Measurements from ENCODE around the gene NXPH4. TPM values are rescaled to one million over a fixed set of nuclear protein-coding genes. Genes with fewer than 3 reads are reported as not detected.
A peak's percentile ranks its signal among the peaks of the same experiment; 100 is the strongest.

The NXPH4 gene
- polyA plus RNA-seq, 1 donor from 2014 or later, result 8.3 TPM

GRCh38 chr12:57234233-57234570 lies 17.6 kb downstream of the NXPH4 start:
- H3K27ac Mint-ChIP-seq, result peak overlapping the region; percentile 90 to 96 (median 95)
- peaks cover 24% of the 10 kb centered on the region for H3K27me3 Mint-ChIP-seq
- H3K4me3 Mint-ChIP-seq, result peak overlapping the region; percentile 73 to 94 (median 86)
- no peaks in the 10 kb centered on the region for H3K9me3 Mint-ChIP-seq
- H3K4me1 Mint-ChIP-seq, result peaks cover 34 to 52% (median 42%) of the 10 kb centered on the region in 3 donors
- peaks cover 8% of the 10 kb centered on the region for H3K36me3 Mint-ChIP-seq

- peaks cover 27% of the 10 kb centered on the region for H3K27me3 Mint-ChIP-seq
- H3K4me3 Mint-ChIP-seq, result peak overlapping the region; percentile 73 to 94 (median 86)
- H3K4me1 Mint-ChIP-seq, result peaks cover 33 to 49% (median 42%) of the 10 kb centered on the region in 3 donors
- no peaks in the 10 kb centered on the region for H3K9me3 Mint-ChIP-seq
- peaks cover 8% of the 10 kb centered on the region for H3K36me3 Mint-ChIP-seq
- peak overlapping the region; percentile 90 to 96 (median 95) for H3K27ac Mint-ChIP-seq
Observed at GRCh38 chr12:57234571-57235016, 18.0 kb downstream of the NXPH4 start.

- Mint-ChIP-seq H3K4me3 (peak overlapping the region; percentile 60 to 94 (median 86)), H3K36me3 (peaks cover 8% of the 10 kb centered on the region), H3K27ac (peak overlapping the region; percentile 90 to 96 (median 95)), H3K27me3 (peaks cover 27% of the 10 kb centered on the region), H3K4me1 (peaks cover 32 to 50% (median 44%) of the 10 kb centered on the region in 3 donors), H3K9me3 (no peaks in the 10 kb centered on the region)
Observed at GRCh38 chr12:57235017-57235727, 18.6 kb downstream of the NXPH4 start.

GRCh38 chr12:57235728-57236131 lies 19.1 kb downstream of the NXPH4 start:
- peaks cover 6% of the 10 kb centered on the region for H3K36me3 Mint-ChIP-seq
- H3K4me3 Mint-ChIP-seq, result peak overlapping the region; percentile 59 to 94 (median 84)
- no peaks in the 10 kb centered on the region for H3K9me3 Mint-ChIP-seq
- peak overlapping the region; percentile 90 to 96 (median 95) for H3K27ac Mint-ChIP-seq
- peaks cover 31% of the 10 kb centered on the region for H3K27me3 Mint-ChIP-seq
- peaks cover 32 to 50% (median 43%) of the 10 kb centered on the region in 3 donors for H3K4me1 Mint-ChIP-seq

- peaks cover 38 to 49% (median 45%) of the 10 kb centered on the region in 3 donors for H3K4me1 Mint-ChIP-seq
- peak overlapping the region; percentile 90 to 96 (median 95) for H3K27ac Mint-ChIP-seq
- H3K36me3 Mint-ChIP-seq, result peaks cover 6% of the 10 kb centered on the region
Observed at GRCh38 chr12:57236201-57236924, 19.8 kb downstream of the NXPH4 start.

GRCh38 chr12:57236925-57237595 lies 20.5 kb downstream of the NXPH4 start:
- Mint-ChIP-seq H3K27ac (peak overlapping the region in 2 of 3 donors; percentile 9 to 96), H3K4me1 (peaks cover 45 to 50% (median 48%) of the 10 kb centered on the region in 3 donors), H3K4me3 (peak overlapping the region; percentile 67 to 94 (median 73)), H3K27me3 (peaks cover 44% of the 10 kb centered on the region), H3K9me3 (no peaks in the 10 kb centered on the region), H3K36me3 (peaks cover 4% of the 10 kb centered on the region)

More at GRCh38 chr12:57236201-57236924, 19.8 kb downstream of the NXPH4 start:
- peaks cover 38% of the 10 kb centered on the region for H3K27me3 Mint-ChIP-seq
- peak overlapping the region; percentile 59 to 94 (median 82) for H3K4me3 Mint-ChIP-seq
- H3K9me3 Mint-ChIP-seq, result no peaks in the 10 kb centered on the region

GRCh38 chr12:57237596-57237931 lies 21.0 kb downstream of the NXPH4 start:
- peak overlapping the region; percentile 9 to 96 (median 93) for H3K27ac Mint-ChIP-seq
- peaks cover 4% of the 10 kb centered on the region for H3K36me3 Mint-ChIP-seq
- peak overlapping the region; percentile 61 to 98 (median 83) for H3K4me3 Mint-ChIP-seq
- peaks cover 46% of the 10 kb centered on the region for H3K27me3 Mint-ChIP-seq
- H3K9me3 Mint-ChIP-seq, result no peaks in the 10 kb centered on the region
- peaks cover 47 to 52% (median 50%) of the 10 kb centered on the region in 3 donors for H3K4me1 Mint-ChIP-seq

- Mint-ChIP-seq H3K36me3 (peaks cover 4% of the 10 kb centered on the region), H3K4me3 (peak overlapping the region; percentile 94 to 98 (median 97)), H3K9me3 (no peaks in the 10 kb centered on the region), H3K4me1 (peaks cover 50 to 54% (median 52%) of the 10 kb centered on the region in 3 donors), H3K27me3 (peaks cover 49% of the 10 kb centered on the region), H3K27ac (peak overlapping the region in 2 of 3 donors; percentile 93 to 96)
Observed at GRCh38 chr12:57237932-57238853, 21.6 kb downstream of the NXPH4 start.

- H3K4me1 Mint-ChIP-seq, result peaks cover 50 to 55% (median 55%) of the 10 kb centered on the region in 3 donors
- peak overlapping the region; percentile 96 to 99 (median 98) for H3K27ac Mint-ChIP-seq
- H3K36me3 Mint-ChIP-seq, result peaks cover 4% of the 10 kb centered on the region
- peak overlapping the region; percentile 88 to 98 (median 97) for H3K4me3 Mint-ChIP-seq
- no peaks in the 10 kb centered on the region for H3K9me3 Mint-ChIP-seq
- H3K27me3 Mint-ChIP-seq, result peaks cover 51% of the 10 kb centered on the region
Observed at GRCh38 chr12:57238854-57239554, 22.4 kb downstream of the NXPH4 start.

- Mint-ChIP-seq H3K9me3 (no peaks in the 10 kb centered on the region), H3K4me3 (peak overlapping the region; percentile 88 to 98 (median 97)), H3K27me3 (peaks cover 53% of the 10 kb centered on the region), H3K27ac (peak overlapping the region; percentile 96 to 99 (median 98)), H3K4me1 (peaks cover 43 to 51% (median 49%) of the 10 kb centered on the region in 3 donors), H3K36me3 (no peaks in the 10 kb centered on the region)
Observed at GRCh38 chr12:57239587-57240065, 23.0 kb downstream of the NXPH4 start.

GRCh38 chr12:57240066-57240921 lies 23.7 kb downstream of the NXPH4 start:
- H3K27me3 Mint-ChIP-seq, result peaks cover 53% of the 10 kb centered on the region
- H3K36me3 Mint-ChIP-seq, result no peaks in the 10 kb centered on the region
- H3K4me1 Mint-ChIP-seq, result peaks cover 41 to 49% (median 47%) of the 10 kb centered on the region in 3 donors
- peak overlapping the region; percentile 88 to 98 (median 97) for H3K4me3 Mint-ChIP-seq
- H3K9me3 Mint-ChIP-seq, result no peaks in the 10 kb centered on the region
- H3K27ac Mint-ChIP-seq, result peak overlapping the region; percentile 96 to 99 (median 98)

GRCh38 chr12:57240926-57241401 lies 24.4 kb downstream of the NXPH4 start:
- Mint-ChIP-seq H3K36me3 (no peaks in the 10 kb centered on the region), H3K9me3 (no peaks in the 10 kb centered on the region), H3K27me3 (peaks cover 53% of the 10 kb centered on the region), H3K4me3 (peak overlapping the region; percentile 88 to 98 (median 97)), H3K4me1 (peaks cover 38 to 47% (median 44%) of the 10 kb centered on the region in 3 donors), H3K27ac (peak overlapping the region; percentile 96 to 99 (median 98))
